Activated effector memory CD4-positive, alpha-beta T cell treated with Interleukin-2 at 50 U/mL for 16 hours (primary cell): Measurements from ENCODE around the gene EFS.

Source experiments
- DNase-seq: peaks from one replicate; pipeline ENCODE4 v3.0.0-alpha.2; 2020

EFS gene

DNA sequence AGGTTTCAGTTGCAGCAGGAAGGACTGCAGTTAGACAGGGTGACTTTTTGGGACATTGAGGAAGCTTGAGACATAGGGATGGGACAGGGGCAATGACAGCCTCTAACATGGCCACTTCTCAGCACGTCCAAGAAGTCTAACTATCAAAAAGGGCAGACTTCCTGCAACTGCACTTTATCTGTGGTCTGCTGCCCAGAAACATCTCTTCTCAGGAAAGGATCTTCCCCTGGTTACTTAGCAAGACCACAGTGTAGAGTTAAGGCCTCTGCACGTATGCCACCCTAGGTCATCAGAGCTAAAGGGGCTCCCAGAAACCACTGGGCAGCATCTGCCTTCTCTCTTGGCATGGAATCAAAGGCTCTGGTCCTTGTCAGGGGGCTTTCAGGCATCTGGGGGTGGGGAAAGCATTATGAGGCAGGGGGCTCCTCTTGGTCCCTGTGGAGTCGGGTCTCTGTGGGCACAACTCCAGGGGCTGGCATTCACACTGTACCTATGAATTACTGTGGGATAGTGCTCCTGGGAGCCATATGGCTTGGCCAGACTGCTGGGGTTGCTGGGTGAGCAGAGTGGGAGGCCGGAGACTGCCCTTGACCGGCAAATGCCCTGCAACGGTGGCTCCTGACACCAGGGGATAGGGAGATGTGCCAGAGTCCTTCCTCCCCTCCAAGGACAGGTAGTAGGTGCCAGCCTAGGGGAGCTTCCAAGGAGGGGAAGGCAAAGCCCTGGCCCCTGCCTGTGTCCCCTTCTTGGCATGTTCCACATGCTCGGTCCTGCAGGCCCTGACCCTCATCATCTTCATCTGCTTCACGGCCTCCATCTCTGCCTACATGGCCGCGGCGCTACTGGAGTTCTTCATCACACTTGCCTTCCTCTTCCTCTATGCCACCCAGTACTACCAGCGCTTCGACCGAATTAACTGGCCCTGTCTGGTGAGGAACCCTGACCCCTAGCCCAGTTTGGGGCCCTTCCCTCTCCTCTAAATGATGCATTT lies 12.9 kb upstream of the EFS start:
- no peak for DNase-seq

DNA sequence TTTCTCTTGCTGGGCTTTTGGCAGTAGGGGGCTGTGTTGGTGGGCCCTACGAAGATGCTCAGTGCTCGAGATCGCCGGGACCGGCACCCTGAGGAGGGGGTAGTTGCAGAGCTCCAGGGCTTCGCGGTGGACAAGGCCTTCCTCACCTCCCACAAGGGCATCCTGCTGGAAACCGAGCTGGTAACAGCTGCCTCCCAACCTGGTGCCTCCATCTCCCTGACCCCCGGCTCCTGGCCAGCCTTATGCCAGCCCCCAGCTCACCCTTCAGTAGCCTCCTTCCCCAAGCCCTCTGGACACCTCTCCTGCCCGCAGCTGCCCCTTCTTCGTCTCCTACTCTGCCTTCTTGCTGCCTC lies 12.2 kb upstream of the EFS start:
- no peak for DNase-seq

DNA sequence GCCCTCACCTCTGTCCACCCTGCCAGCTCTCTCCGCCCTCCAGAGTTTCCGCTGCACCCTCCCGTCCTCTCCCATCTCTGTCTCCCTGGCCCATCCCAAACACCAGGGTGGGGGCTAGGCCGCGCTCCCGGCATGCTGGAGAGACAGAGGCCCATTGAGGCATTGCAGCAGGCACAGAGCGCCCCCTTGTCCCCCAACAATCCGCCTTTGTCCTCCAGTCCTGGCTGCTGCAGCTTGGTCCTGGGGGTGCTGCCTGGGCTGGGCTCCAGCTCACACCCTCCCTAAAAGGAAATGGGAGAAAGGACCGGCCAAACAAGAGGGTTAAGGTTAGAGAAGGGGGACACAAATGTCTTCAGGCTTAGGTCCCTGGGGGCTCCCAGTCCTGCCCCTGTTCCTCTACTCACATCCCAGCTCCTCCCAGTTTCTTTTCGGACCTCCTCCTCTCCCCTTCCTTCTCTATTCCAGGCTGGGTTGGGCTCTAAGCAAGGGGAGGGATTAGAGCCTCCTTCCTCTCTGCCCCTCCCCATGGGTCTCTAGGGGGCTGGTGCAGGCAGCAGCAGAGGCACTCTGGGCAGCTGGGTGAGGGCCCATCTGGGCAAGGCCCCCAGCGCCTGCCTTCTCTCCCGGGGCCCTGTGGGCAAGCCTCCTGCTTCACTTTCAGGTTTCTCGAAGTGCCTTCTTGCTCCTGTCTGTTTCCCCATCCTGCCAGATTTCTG lies 11.7 kb upstream of the EFS start, which contains the start of gene CMTM5:
Gene CMTM5, plus strand, starts transcription at position 565 of the 716 bp plus-strand sequence. CDS start 206 bp downstream, outside the sequence.
- DNase-seq = no peak

DNA sequence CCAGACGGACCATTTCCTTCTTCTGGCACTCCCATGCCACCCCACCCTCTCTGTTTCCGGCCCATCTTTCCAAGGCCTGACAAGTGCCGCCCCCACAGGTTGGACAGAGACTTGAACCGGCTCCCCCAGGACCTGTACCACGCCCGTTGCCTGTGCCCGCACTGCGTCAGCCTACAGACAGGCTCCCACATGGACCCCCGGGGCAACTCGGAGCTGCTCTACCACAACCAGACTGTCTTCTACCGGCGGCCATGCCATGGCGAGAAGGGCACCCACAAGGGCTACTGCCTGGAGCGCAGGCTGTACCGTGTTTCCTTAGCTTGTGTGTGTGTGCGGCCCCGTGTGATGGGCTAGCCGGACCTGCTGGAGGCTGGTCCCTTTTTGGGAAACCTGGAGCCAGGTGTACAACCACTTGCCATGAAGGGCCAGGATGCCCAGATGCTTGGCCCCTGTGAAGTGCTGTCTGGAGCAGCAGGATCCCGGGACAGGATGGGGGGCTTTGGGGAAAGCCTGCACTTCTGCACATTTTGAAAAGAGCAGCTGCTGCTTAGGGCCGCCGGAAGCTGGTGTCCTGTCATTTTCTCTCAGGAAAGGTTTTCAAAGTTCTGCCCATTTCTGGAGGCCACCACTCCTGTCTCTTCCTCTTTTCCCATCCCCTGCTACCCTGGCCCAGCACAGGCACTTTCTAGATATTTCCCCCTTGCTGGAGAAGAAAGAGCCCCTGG lies 10.7 kb upstream of the EFS start:
- no peak for DNase-seq

DNA sequence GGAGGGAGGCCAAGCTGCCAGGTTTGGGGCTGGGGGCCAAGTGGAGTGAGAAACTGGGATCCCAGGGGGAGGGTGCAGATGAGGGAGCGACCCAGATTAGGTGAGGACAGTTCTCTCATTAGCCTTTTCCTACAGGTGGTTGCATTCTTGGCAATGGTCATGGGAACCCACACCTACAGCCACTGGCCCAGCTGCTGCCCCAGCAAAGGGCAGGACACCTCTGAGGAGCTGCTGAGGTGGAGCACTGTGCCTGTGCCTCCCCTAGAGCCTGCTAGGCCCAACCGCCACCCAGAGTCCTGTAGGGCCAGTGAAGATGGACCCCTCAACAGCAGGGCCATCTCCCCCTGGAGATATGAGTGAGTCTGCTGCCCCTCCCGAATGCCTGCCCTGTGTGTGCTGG lies 8.1 kb upstream of the EFS start:
- no peak for DNase-seq

DNA sequence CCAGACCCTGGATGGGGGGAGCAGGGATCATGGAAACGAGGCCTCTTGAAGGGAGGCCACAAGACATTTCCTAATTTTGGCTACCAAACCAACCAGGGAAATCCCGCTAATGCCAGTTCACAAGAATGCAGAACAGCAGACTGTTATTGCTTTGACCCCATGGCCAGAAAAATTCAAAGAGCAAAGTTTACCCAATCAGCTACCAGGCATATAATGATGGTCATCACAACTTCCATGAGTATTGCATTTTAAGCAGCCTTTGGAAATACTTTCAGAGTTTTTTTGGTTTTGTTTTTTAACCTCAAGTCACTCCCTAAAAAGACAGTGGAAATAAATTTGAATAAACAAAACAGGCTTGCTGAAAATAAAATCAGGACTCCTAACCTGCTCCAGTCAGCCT lies 7.5 kb upstream of the EFS start, which contains the start of gene IL25:
Gene IL25, plus strand, starts transcription at position 301 of the 400 bp plus-strand sequence.
- DNase-seq = no peak

DNA sequence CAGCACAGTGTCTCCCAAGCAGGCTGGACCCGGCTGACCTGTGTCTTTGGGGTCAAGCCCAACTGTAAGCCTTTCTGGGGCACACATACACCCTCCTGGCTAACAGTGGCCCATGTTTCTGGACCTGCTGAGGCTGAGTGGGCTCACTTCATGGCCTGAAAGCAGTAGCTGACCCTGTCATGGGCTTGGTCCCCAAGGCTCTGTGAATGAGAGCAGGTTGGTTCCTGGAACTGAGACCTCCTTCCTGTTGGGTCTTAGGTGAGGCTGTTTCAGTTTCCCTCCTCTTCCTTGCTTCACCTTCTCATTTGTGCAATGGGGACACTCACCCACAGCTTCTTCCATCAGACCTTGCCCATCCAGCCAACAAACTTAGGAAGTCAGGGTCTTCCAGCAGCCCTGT lies 6.9 kb upstream of the EFS start:
- no peak for DNase-seq

DNA sequence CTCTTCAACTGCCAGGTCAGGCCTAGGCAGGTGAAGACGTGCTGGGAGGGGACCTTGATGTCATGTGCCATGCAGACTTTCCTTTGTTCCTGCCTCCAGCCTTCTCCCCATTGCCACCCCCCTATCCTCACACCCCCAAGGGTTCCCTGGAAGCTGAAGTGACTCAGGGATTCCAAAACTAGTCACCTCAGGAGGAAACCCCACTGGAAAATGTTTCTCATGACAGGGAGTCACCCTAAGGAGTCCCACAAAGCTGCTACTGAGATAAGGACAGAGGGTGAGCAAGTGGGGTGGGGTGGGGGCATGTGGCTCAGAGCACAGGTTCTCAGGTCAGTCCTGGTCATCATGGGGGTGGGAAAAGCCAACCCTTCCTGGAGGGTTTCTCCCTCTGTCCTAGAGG lies 5.2 kb upstream of the EFS start:
- no peak for DNase-seq

DNA sequence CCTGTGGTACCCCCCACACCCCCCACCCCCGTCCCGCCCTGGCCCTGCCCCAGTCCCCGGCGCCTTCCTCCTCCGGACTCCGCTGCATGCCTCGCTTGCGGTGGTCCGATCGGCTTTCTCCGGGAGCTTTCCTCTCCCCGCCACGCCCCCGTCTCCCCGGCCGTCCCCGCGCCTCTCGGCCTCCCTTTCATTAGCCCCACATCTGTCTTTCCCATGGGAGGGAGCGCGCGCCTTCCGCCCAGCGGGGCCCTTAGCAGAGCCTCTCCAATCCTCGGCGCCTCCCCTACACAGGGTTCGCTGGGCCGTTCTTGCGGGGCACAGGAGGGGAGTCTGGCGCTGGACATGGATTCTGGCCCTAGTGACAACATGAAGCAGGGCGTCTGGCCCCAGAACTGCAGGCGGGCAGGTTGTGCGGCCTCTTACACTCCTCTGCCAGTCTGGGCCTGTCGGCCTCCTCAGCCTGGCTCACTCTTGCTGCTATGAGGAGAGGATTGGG lies 1.5 kb upstream of the EFS start:
- DNase-seq = no peak

DNA sequence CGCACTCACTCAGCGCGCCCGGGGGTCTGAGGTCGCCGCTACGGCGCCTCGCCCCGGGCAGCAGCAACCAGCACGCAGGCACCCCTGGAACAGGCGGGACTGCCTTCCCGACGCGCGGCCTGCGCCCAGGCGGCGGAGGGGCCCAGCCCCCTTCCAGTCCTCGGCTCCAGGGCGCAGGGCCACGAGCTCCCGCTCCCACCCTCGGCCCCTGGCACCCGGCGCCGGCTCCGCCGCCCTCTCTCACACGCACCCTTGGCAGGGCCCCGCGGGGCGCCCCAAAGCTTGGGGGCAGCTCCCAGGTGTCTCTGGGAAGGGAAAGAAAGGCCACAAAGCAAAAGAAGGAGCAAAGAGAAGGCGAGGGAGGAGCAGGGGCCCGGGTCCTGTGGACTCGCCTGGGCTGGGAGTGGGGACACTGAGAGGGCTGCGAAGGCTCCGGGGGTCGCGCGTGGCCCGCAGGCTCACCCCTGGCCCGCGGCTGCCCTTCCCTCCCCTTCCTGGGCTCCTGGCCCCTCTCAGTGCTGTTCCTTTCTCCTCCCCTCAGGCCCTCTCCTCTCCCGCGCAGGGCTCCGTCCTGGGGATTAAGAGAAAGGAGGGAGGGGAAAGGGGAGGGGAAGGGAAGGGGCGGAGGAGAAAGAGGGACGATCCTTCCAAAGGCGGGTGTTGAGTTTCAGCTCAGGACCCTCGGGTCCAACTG lies 907 bp upstream of the EFS start:
- no peak for DNase-seq

DNA sequence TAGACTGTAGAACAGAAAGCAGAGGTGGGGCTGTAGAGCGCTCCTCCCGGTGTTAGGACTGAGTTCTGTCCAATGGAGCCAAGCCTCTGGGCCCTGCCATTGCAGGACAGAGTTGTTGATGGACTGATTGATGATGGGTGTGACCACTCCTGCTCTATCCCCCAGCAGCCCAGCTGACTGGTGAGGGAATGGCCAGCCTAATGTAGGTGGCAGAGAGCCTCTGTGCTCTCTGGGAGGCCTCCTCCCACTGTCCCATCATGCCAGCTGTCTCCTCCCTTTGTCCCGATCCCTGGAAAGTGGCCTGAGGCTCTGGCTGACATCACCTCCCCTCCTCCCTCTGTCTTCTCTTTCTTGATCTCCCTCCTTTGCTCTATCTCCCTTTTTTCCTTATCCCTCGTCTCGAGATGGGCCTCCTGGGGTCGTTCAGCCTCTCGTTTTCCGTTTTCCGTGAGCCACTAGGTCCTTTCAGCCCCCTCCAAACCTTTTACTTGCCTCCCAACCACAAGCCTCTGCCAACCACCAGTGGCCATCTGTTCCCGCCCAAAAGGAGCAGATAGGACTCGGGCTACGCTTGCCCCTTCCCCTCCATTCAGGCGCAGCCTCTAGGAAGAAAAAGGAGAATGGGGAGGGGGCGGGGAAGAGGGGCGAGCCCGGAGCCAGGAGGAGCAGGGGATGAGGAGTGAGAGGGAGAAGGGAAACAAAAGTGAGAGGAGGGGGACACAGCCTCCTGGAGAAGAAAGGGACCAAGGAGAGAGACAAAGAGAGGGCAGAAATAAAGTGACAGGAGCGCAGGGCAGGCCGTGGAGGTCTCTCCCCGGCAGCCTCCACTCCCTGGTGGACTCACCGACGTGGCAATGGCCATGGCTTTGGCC lies 572 bp downstream of the EFS start:
- no peak for DNase-seq

DNA sequence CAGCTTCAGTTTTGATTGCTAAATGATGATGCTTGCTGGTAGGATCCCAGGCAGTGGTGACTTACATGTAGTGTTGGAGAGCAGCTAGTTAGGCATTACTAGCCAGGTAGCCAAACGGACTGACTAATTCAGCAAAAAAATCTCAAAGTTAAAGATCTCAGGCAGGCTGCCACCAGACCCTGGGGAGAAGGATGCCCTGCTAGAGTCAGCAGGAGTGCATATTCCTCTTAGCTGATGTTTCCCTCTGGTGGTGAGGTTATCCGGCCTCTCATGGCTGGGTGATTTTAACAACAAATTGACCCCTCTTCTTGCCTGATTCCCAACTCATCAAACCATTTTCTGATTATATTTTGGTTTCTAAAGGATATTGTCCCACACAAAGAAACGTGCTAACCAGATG lies 2.8 kb downstream of the EFS start:
- DNase-seq = no peak

DNA sequence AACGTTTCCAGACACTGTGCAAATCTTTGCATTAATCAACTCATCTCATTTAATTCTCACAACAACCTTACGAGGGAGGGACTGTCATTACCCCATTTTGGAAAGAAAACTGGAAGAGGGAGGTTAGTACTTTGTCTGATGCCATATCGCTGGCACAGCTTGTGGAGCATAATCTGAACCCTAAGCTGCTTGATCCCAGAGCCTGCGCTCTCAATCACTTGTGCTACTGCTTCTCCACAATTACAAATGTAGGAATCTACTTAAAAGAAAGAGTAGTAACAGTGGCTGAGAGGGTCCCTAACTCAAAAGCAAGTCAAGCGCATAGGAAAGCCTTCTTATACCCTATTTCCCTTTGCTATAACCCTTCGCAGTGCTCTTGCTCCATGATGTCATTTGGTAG lies 3.2 kb downstream of the EFS start:
- no peak for DNase-seq

DNA sequence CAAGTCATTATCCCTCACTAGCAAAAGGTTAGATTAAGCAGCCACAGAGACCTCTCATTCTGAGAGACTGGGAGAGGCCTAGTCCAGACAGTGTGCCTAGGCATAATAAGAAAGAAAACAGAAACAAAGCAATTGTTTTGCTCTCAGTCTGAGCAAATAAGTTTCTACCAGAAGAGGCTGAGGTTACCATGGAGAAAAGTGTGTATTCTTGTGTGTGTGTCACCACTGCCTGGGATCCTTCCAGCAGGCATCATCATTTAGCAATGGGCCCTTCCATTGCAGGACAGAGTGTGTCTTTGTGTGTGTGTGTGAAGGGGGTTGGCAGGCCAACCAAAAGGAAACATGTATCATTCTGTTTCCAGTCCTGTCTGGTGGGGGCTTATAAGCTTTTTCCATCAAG lies 3.7 kb downstream of the EFS start:
- DNase-seq = no peak

DNA sequence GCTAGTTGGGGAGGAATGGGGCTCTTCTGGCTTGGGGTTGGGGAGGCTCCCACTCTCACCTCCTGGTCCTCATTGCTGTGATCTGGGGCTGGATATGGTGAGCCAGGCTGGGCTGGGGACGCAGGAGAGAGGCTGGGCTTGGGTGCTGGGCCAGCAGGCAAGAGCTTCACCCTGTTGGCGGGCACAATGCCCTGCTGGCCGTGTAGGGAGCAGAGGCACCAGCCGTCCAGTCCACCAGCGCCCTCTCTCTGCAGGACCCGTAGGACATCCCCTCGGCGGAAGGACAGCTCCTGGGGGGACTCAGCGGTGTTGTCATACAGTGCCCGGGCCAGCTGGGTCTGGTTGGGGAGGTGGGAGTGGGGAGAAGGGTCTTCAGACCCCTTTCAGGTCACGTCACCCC lies 4.5 kb downstream of the EFS start:
- no peak for DNase-seq

DNA sequence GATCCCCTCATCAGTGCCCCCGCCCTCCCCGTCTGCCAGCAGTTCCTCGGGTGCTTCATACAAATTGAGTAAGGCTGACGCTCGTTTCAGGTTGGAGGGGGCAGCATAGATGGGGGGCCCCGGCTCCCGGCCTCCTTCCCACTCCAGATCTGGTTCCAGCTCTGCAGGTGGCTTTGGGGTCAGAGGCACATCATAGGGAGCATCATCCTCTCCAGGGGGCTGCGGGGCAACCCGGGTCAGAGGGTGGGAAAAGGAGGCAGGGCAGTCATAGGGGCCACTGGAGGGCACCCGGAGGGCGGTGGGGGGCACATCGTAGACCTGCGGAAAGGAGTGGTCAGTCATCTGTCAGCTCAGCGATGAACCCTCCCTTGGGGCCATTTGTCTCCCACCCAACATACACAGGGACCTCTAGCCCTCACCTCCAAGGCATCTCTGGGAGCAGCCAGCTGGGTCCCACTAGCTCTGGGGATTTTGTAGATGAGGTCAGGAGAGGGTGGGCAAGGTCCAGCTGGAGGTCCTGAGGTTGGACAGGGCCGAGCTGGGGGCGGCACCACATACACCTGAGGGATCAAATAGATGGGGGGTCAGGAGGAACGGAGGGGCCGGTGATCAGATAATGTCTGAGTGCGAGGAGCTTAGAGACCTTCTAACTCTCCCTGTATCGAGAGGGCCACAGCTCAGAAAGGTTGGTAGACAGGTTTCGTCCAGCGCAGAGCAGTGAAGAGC lies 5.1 kb downstream of the EFS start:
- DNase-seq = no peak

DNA sequence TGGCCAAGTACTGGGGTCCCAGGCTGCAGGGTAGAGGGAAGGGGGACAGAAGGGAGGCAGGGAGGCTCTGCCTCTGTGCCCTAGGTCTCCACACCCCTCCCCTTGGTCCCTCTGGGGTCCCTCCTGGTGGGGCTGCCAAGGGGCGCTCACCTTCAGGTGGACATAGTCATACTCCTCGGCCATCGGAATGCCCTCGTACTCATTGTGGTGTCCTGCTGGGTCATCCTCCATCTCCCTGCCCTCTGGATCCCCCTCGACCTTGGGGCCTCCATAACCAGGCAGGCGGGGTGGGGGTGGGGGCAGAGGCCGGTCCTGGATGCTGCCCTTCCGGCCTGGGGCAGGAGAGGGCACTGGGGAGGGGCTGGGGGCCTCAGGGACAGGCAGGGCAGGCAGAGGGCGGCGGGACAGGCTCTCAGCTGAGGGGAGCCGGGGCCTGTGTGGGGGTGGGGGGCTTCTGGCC lies 5.8 kb downstream of the EFS start:
- DNase-seq = no peak

DNA sequence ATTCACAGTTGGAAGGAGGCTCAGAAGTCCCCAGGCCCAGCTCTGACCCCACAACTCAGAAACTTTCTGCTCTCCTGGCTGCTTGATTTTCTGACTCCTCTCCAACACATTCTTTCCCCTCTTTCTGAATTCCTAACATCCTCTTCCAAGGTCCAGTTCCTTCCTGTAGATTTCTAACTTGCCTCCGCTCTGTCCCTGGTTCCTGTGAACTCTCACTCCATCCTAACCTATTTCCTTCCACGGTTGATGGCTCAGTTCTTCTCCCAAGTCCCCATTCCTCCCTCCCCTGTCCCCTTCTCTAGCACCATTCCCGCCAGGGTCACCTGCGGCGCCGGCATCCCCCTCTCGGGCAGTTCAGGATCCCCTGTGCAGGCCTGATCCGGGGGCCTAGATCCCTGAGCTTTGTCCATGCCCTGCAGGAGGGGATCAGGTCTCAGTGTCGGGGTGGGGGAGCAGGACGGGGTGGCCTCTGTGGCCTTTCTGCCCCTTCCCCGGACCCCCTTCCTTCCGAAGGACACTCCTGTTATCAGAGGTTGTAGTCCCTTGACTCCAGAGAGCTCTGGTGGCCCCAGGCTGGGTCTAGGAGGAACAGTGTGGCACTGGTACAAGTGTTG lies 6.3 kb downstream of the EFS start:
- DNase-seq = no peak

DNA sequence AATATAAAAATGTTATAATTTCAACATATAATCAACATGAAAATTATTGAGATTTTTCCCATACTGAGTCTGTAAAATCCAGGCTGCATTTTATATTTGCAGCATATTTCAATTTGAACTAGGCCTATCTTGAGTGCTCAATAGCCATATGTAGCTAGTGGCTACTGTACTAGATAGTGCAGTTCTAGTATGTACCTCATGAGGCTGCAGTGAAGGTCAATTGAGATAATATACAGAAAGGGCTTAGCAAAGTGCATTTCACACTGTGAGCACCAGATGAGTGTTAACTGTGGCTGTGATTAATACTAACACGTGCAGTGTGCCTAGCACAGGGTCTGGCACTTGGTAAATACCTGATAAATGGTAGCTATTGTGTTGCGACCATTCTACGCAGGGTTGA lies 6.9 kb downstream of the EFS start:
- no peak for DNase-seq

DNA sequence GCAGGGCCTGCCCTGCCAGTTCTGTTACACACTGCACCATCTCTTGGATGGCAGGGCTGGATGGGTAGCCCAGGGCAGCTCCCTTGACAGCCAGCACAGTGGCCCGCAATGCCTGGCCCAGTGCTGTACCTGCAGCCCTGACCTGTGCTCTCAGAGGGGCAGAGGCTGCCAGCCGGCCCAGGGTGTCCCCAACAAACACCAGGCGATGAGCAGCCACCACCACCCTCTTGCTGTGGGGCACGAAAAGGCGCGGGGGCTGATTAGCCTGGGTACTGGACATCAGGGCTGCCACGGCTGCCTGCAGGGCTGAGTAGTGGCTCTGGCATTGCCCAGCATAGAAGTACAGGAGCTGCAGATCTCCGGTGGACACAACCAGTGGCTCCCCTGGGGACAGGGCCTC lies 7.7 kb downstream of the EFS start:
- DNase-seq = no peak
